Esophagus muscularis mucosa (tissue), 3 donors: ENCODE data around the gene PAQR8.

Experiments used
- CTCF ChIP-seq, 3 experiments: fragments of 200-600 bp in 2 of 3; fragments of 450-650 bp in 1 of 3; sonication (generic) in 2 of 3; IDR thresholded peaks; one replicate each; pipeline ENCODE4 v1.5.1; 2017 to 2019; ENCODE audit warnings: antibody characterized with exemption in 3 of 3, mild to moderate bottlenecking in 2 of 3, moderate library complexity in 1 of 3
- POLR2AphosphoS5 ChIP-seq, 2 donors: sonication (generic); formaldehyde crosslinking; IDR thresholded peaks; one replicate each; pipeline ENCODE4 v1.6.1; 2017; ENCODE audit warnings: antibody characterized with exemption in 2 of 2

- TF ChIP-seq CTCF (IDR thresholded peaks at IDR 0.05) (no peak), POLR2AphosphoS5 (IDR thresholded peaks at IDR 0.05) (no peak)
Observed at GRCh38 chr6:52417675-52418111, 55.7 kb downstream of the PAQR8 start.
